Measurements from ENCODE around the gene NDUFAF5.

DNA sequence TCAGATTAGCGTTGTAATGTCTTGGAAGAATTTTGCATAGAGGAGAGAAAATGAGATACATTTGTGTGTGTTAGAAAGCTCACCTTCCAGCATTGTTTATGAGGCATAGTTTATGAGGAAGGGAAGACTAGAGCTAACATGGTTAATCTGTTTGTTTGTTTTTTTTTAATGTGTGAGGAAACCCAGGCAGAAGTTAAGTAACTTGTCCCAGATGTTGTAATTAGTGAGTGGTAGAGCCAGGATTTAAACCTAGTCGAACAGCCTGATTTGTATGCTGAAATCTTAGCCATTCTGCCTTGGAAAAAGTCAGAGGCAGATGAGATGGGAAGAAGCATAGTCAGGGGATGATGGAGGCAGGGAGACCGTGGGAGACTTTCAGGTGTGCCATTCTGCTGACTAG is 29.1 kb downstream of the NDUFAF5 start:
- TF ChIP-seq, protein P1, sequence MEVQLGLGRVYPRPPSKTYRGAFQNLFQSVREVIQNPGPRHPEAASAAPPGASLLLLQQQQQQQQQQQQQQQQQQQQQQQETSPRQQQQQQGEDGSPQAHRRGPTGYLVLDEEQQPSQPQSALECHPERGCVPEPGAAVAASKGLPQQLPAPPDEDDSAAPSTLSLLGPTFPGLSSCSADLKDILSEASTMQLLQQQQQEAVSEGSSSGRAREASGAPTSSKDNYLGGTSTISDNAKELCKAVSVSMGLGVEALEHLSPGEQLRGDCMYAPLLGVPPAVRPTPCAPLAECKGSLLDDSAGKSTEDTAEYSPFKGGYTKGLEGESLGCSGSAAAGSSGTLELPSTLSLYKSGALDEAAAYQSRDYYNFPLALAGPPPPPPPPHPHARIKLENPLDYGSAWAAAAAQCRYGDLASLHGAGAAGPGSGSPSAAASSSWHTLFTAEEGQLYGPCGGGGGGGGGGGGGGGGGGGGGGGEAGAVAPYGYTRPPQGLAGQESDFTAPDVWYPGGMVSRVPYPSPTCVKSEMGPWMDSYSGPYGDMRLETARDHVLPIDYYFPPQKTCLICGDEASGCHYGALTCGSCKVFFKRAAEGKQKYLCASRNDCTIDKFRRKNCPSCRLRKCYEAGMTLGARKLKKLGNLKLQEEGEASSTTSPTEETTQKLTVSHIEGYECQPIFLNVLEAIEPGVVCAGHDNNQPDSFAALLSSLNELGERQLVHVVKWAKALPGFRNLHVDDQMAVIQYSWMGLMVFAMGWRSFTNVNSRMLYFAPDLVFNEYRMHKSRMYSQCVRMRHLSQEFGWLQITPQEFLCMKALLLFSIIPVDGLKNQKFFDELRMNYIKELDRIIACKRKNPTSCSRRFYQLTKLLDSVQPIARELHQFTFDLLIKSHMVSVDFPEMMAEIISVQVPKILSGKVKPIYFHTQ (CRISPR knock-in tag; IDR thresholded peaks at IDR 0.05): no peak
- TF ChIP-seq, protein P2, sequence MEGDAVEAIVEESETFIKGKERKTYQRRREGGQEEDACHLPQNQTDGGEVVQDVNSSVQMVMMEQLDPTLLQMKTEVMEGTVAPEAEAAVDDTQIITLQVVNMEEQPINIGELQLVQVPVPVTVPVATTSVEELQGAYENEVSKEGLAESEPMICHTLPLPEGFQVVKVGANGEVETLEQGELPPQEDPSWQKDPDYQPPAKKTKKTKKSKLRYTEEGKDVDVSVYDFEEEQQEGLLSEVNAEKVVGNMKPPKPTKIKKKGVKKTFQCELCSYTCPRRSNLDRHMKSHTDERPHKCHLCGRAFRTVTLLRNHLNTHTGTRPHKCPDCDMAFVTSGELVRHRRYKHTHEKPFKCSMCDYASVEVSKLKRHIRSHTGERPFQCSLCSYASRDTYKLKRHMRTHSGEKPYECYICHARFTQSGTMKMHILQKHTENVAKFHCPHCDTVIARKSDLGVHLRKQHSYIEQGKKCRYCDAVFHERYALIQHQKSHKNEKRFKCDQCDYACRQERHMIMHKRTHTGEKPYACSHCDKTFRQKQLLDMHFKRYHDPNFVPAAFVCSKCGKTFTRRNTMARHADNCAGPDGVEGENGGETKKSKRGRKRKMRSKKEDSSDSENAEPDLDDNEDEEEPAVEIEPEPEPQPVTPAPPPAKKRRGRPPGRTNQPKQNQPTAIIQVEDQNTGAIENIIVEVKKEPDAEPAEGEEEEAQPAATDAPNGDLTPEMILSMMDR (IDR thresholded peaks at IDR 0.05): no peak
- TF ChIP-seq, protein P3, sequence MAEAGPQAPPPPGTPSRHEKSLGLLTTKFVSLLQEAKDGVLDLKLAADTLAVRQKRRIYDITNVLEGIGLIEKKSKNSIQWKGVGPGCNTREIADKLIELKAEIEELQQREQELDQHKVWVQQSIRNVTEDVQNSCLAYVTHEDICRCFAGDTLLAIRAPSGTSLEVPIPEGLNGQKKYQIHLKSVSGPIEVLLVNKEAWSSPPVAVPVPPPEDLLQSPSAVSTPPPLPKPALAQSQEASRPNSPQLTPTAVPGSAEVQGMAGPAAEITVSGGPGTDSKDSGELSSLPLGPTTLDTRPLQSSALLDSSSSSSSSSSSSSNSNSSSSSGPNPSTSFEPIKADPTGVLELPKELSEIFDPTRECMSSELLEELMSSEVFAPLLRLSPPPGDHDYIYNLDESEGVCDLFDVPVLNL (CRISPR knock-in tag; IDR thresholded peaks at IDR 0.05; ENCODE audit: borderline replicate concordance, low read depth): no peak
- TF ChIP-seq ZNF232 (CRISPR knock-in tag; IDR thresholded peaks at IDR 0.05) (no peak), NFYB (CRISPR knock-in tag; conservative IDR thresholded peaks at IDR 0.05; ENCODE audit: low read depth) (no peak), NR1H2 (CRISPR knock-in tag; IDR thresholded peaks at IDR 0.05) (no peak), NR2C2 (CRISPR knock-in tag; IDR thresholded peaks at IDR 0.05) (no peak), CBFB (CRISPR knock-in tag; IDR thresholded peaks at IDR 0.05; ENCODE audit: low read depth) (no peak), RELA (CRISPR knock-in tag; IDR thresholded peaks at IDR 0.05; ENCODE audit: borderline replicate concordance) (no peak), SP1 (CRISPR knock-in tag; conservative IDR thresholded peaks at IDR 0.05) (no peak), ESRRA (CRISPR knock-in tag; IDR thresholded peaks at IDR 0.05; ENCODE audit: borderline replicate concordance) (no peak)
- TF ChIP-seq, protein P4, sequence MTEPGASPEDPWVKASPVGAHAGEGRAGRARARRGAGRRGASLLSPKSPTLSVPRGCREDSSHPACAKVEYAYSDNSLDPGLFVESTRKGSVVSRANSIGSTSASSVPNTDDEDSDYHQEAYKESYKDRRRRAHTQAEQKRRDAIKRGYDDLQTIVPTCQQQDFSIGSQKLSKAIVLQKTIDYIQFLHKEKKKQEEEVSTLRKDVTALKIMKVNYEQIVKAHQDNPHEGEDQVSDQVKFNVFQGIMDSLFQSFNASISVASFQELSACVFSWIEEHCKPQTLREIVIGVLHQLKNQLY (CRISPR knock-in tag; IDR thresholded peaks at IDR 0.05): no peak
- TF ChIP-seq, protein P5, sequence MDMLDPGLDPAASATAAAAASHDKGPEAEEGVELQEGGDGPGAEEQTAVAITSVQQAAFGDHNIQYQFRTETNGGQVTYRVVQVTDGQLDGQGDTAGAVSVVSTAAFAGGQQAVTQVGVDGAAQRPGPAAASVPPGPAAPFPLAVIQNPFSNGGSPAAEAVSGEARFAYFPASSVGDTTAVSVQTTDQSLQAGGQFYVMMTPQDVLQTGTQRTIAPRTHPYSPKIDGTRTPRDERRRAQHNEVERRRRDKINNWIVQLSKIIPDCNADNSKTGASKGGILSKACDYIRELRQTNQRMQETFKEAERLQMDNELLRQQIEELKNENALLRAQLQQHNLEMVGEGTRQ (CRISPR knock-in tag; IDR thresholded peaks at IDR 0.05): no peak
- TF ChIP-seq, protein P6, sequence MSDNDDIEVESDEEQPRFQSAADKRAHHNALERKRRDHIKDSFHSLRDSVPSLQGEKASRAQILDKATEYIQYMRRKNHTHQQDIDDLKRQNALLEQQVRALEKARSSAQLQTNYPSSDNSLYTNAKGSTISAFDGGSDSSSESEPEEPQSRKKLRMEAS (CRISPR knock-in tag; IDR thresholded peaks at IDR 0.05): no peak
